ENCODE results near the gene PBX4.

The PBX4 gene

DNA sequence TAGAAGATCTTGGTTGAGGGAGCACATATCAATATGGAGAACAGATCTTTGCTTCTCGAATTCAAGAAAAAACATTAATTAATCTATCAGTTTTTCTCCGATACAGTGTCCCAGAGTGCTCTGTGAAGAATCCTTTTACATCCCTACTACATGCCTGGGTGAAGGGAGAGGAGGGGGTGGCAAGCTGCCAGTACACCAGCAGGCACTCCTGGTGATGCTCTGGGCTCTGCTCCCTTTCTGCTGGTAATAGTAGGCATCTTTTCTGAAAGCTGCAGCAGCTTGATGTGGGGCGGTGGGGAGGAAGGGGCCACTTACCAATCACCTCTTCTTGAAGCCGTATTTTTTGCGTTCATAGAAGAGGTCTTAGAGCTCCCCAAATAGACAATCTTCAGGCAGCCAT is 30.7 kb downstream of the PBX4 start:
- no peak for DNase-seq

DNA sequence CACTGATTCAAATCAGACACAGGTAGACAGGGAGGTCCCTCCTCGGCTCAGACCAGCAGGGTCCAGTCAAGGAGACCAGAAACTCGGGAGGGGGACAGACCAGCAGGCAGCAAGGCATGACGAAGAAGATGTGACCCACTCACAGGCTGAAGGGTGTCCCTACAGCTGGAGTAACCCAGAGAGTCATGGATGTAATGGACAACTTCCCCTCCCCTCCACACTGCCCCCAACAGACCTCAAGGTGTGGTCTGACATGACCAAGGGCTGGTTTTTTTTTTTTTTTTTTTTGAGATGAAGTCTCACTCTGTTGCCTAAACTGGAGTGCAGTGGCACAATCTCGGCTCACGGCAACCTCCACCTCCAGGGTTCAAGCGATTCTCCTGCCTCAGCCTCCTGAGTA is 34.1 kb downstream of the PBX4 start:
- DNase-seq = no peak

- DNase-seq = no peak
These were observed 36.0 kb downstream of the PBX4 start for GRCh38 chr19:19582471-19582870.

- no peak for DNase-seq
These were observed 37.1 kb downstream of the PBX4 start for GRCh38 chr19:19581391-19581790.

DNA sequence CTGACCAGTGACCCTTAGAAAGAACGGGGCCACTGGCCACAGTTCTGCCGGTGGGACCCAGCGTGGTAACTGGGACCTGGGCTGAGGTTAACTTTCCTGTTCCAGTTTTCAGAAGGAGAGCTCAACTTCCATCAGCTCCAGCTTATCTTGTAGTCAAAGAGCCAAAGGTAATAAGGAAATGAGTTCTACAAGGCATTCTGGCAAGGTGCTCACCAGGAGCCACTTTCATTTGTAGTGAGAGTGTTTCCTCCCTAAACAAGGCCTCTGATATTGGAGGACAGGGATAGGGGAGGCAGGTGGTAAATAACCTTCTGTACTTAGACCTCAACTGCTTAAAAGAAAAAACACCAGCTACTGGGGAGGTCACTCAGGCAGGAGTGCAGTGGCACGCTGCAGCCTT is 38.1 kb downstream of the PBX4 start:
- no peak for DNase-seq

DNA sequence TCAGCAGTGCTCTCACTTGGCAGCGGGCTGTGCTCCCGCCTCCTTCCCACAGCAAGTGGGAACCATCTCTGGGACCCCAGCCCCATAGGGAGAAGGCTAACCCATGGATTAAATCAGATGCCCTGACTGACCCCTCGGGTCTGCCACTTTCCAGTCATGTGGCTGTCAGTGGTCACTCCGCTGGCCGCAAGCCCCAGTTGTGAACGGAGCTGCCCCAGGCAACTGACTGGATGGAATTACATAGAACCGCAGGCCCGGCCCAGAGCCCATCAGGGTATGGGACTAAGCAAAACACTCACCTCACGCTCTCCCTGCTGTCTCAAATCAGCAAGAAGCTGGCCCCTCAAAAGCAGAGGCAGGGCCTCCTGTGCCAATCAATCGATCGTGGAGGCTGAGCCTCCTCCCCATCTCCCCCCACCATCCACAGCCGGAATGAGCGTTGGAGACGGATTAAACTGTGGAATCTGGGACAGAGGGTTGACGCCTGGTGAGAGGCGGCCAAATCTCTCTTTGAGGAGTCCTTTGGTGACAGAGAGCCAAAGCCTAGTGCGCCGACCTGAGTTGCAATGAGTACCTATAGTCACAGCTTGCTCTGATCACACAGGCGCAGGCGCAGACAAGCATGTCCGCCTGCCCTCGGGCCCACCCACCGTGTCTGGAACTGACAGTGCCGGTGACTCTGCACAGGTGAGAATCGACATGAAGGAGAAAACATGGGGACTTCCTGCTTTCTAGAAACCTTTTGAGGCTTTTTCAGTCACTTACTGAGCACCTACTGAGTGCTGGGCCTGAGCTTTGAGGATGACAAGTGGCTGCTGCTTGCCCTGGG is 38.7 kb downstream of the PBX4 start:
- DNase-seq = no peak

GRCh38 chr19:19578252-19578651 is 40.2 kb downstream of the PBX4 start:
- DNase-seq = no peak

GRCh38 chr19:19575411-19575810 is 43.1 kb downstream of the PBX4 start:
- DNase-seq = no peak

GRCh38 chr19:19571071-19571786 is 47.3 kb downstream of the PBX4 start:
- no peak for DNase-seq

- no peak for DNase-seq
These were observed 47.9 kb downstream of the PBX4 start for GRCh38 chr19:19570571-19570970.

GRCh38 chr19:19568802-19569756 is 49.4 kb downstream of the PBX4 start:
- DNase-seq = no peak

- DNase-seq = no peak
These were observed 51.1 kb downstream of the PBX4 start for GRCh38 chr19:19567391-19567790.

DNA sequence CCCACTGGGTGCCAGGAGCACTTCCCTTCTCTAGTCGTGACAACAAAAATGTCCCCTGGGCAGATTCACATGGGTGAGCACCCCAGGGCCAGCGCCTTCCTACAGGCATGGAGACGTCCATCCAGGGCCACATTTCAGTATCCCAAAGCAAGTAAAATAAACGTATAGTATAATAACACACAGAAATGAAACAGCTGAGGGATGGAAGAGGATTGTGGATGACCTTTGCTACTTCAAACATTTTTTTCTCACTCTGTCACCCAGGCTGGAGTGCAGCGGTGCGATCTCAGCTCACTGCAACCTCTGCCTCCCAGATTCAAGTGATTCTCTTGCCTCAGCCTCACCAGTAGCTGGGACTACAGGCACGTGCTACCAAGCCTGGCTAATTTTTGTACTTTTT is 52.2 kb downstream of the PBX4 start:
- no peak for DNase-seq

- no peak for DNase-seq
These were observed 55.1 kb downstream of the PBX4 start for GRCh38 chr19:19563348-19563848.

DNA sequence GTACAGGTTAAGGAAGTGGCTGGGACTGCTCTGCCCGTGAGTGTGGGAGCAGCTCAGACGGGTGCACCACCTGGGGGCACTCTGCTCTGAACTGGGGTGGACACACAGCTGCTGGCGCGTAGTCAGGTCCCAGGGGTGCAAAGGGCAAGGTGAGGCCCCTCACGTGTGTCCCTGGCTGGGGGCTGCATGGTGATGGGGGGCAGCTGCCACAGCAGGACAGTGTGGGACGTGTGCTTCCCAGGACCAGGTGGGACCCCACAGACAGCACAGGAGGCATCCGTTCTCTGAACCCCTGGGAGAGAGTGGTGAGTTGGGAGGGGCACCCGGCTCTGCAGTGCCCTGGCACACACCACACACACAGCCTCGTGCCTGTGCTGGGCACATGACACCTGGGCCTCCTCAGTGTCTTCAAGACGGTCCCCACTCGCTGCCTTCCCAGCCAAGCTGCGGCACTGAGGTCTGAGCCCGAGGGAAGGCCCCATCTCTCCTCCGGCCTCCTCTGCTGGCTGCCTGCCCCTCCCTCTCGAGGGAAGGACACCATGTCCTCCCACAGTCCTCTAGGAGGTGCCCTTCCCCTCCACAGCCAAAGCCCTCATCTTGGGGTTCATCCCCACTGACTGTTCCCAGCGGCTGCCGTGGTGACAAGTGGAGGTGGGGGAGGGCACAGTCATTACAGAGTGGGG is 55.7 kb downstream of the PBX4 start:
- DNase-seq = no peak

- no peak for DNase-seq
These were observed 56.4 kb downstream of the PBX4 start for GRCh38 chr19:19561946-19562664.

DNA sequence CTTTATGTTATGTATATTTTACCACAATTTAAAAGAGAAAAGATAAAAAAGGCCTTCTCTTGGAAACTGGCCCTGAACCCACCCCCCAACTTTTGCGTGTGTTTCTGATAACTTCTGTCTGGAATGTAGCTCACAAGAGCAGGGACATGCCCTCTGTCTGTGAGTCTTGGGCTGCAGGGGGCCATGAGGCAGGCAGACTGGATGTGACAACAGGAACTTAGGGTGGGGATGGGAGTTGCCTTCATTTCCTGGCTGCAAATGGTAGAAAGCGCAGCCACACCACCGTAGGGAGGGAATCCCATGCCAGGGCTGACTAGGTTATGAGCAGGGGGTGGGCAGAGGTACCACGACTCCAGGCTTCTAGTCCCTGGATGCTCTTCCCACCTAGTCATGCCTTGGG is 58.6 kb downstream of the PBX4 start:
- peak; percentile 22 for DNase-seq

- DNase-seq = no peak
These were observed 59.9 kb downstream of the PBX4 start for GRCh38 chr19:19558636-19559035.

- DNase-seq = no peak
These were observed 60.4 kb downstream of the PBX4 start for GRCh38 chr19:19558055-19558454.

DNA sequence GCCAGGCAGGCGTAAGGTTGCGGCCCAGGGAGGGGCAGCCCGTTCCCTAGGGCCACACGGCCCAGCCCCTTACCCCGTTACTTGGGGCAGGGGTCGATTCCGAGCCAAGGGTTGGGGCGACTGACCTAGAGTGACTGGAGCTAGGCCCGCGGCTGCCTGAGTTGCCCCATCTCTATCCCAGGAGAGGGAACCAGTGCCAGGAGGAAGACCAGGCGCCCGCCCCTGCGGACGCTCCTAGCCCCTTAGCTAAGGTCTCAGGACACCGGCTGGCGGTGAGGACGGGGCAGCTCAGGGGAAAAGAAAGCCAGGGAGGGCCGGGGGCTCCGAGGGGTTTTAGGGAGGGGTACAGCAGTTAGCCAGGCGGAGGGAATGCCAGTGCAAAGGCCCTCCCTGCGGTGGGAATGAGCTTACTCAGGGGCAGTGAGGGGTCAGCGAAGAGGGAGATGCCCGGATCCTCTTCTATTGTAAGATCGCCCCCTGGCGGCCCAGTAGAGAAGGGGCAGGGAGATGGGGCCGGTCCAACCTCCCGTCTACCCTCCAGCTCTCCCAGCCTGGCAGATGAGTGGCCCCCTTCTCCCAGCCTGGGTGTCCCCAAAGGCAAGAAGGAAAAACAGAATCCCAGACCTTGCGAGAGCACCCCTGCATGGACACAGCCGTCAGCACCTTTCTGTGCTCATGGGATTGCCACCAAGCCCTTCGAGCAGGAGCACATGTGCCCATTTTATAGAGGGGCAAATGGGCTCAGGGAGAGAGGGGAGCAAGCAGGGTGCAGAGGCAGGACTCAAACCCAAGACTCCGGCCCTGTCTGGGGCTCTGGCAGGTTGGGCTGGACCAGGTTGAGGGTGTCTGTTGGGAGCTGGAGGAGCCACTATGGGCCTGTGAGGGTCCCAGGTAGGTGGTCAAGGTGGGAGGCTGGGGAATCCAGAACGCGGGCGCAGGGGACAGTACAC is 64.1 kb downstream of the PBX4 start:
- DNase-seq = peak; percentile 38

All from fibroblast of skin of scalp (primary cell).